ENCODE results near the gene SELENOS.

The SELENOS gene

DNA sequence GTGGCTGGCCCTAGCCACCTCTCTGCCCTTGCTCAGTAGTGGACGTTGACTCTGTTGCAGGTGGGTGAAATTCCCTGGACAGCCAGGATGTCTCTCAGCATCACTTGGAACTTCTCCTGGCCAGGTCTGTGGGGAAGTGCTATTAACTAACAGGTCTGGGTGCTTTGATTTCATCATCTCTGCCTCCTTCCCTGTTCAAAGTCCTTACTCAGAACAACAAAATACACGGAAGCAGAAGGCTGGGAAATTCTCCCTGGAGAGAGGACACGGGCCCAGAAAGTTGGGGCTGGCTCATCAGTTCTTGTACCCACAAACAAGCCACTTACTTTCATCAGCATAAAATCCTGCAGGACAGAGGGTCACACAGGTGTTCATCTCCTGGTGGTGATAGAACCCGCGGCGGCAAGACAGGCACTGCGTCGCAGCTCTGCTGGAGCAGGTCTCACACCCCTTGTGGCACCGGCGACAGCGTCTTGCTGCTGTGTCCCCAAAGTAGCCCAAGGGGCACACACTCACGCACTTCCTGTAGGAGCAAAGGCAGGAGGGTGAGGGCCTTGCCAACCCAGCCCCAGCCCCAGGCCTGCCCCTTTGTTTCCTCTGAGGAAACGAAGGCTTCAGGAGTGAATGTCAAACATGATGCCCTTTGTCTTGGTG is 47.4 kb upstream of the SELENOS start:
- no peak overlapping the region for H3K4me2 ChIP-seq (ENCODE audit: low read length)
- no peaks in the 10 kb centered on the region for H3K79me2 ChIP-seq
- H3K9ac ChIP-seq: no peak overlapping the region
- H3K27me3 ChIP-seq (ENCODE audit: control insufficient read depth, insufficient read depth, low read length): no peaks in the 10 kb centered on the region
- H2AFZ ChIP-seq: no peak overlapping the region
- TF ChIP-seq, protein P1, sequence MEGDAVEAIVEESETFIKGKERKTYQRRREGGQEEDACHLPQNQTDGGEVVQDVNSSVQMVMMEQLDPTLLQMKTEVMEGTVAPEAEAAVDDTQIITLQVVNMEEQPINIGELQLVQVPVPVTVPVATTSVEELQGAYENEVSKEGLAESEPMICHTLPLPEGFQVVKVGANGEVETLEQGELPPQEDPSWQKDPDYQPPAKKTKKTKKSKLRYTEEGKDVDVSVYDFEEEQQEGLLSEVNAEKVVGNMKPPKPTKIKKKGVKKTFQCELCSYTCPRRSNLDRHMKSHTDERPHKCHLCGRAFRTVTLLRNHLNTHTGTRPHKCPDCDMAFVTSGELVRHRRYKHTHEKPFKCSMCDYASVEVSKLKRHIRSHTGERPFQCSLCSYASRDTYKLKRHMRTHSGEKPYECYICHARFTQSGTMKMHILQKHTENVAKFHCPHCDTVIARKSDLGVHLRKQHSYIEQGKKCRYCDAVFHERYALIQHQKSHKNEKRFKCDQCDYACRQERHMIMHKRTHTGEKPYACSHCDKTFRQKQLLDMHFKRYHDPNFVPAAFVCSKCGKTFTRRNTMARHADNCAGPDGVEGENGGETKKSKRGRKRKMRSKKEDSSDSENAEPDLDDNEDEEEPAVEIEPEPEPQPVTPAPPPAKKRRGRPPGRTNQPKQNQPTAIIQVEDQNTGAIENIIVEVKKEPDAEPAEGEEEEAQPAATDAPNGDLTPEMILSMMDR (IDR thresholded peaks at IDR 0.05): no peak
- H3K27ac ChIP-seq: no peak overlapping the region
- no peaks in the 10 kb centered on the region for H3K9me3 ChIP-seq (ENCODE audit: control insufficient read depth, low read length)
- H3K36me3 ChIP-seq (ENCODE audit: control insufficient read depth, insufficient read depth, low read length): no peaks in the 10 kb centered on the region
- no peaks in the 10 kb centered on the region for H3K4me1 ChIP-seq
- H3K4me3 ChIP-seq (ENCODE audit: low read depth, low read length): no peak overlapping the region

DNA sequence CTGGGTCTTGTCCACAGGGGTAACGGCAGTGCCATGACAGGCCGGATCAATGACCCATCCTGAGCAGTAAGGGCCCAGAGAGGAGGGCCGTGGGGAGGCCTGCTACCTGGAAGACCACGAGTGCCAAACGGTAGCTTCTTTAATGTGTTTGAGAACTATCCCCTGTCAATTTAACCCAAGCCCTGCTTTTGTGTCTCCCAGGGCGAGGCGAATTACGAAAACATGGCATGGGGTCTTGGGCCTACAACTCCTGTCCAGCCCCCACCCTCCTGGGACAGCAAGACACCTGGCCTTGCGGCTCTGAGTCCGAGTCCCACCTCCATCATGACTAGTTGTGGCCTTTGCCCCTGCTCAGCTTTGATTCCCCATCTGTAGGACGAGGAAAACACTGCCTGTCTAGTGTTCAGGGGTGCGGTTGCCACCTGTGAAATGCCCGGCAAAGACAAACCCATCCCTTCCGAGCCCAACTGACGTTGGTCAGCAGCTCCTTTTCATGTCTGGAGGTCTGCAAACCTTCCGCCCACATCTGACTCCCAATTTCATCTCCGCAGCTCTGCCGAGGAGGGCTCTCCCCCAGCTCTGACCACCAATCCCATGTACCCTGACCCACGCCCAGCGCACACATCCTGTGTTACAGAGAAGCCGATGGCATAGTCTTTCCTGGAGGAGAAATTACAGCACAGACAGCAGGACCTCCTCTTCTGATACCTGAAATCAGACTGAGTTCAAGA is 46.7 kb upstream of the SELENOS start:
- no peaks in the 10 kb centered on the region for H3K4me1 ChIP-seq
- H3K36me3 ChIP-seq (ENCODE audit: control insufficient read depth, insufficient read depth, low read length): no peaks in the 10 kb centered on the region
- H3K9ac ChIP-seq: no peak overlapping the region
- H3K27me3 ChIP-seq (ENCODE audit: control insufficient read depth, insufficient read depth, low read length): no peaks in the 10 kb centered on the region
- TF ChIP-seq, protein P1 (IDR thresholded peaks at IDR 0.05): no peak
- no peaks in the 10 kb centered on the region for H3K9me3 ChIP-seq (ENCODE audit: control insufficient read depth, low read length)
- H3K79me2 ChIP-seq: no peaks in the 10 kb centered on the region
- H3K4me2 ChIP-seq (ENCODE audit: low read length): no peak overlapping the region
- H3K27ac ChIP-seq: no peak overlapping the region
- H2AFZ ChIP-seq: no peak overlapping the region
- no peak overlapping the region for H3K4me3 ChIP-seq (ENCODE audit: low read depth, low read length)

DNA sequence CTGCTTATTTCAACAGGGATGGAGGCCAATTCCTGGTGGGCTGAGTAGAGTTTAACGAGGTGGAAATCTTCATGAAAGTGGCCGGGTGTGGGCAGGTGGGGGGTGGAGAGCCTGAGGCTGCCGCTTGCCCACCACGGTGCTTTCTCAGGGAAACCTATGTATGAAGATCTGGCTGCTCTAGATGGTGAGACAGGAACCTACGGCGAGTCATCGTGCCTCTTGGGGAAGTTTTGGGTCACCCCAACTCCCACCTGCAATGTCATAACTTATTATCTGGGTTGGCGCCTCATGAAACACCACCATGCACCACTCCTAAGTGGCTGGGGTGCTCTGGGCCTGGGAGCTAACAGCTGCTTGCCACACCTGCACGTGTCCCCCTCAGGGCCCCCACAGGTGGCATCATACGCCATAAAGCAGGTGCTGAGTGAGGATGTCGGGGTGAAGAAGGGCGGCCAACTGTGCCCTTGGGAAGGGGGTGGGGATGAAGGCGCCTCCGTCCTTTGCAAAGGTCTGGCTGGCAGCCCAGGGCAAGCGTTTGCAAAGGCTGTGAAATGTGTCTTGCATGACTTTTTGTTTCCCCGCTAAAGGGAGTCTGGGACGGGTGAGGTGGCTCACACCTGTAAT is 45.7 kb upstream of the SELENOS start:
- no peak overlapping the region for H3K4me2 ChIP-seq (ENCODE audit: low read length)
- TF ChIP-seq, protein P1 (IDR thresholded peaks at IDR 0.05): no peak
- H3K79me2 ChIP-seq: no peaks in the 10 kb centered on the region

DNA sequence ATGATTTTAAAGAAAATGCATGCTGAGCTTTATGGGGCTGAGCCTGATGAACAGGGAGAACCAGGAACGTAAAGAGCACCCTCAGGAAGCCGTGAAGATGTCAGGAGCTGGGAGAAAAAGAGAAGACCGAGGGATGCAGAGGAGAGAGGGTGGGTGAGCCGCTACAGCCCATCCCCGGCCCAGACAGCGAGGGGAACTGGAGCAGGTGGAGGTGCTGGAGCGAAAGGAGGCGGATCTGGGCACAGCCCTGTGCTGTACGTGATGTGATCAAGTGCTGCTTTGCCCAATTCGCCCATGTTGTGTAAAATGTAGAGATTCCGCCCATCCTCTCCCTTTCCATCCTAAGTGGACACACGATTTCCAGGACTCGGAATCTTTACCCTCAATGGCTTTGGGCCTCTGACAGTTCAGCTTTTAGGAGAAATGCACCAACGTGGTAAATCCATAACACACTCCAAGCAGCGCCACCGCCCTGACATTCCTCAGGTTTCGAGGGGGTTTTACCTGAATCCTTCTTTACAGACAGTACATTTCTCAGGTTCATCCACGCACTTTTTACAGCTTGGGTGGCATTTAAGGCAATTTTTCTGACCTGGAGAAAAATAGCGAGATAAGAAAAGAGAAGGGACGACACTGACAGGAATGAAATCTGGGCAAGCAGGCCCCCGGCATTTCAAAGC is 44.9 kb upstream of the SELENOS start:
- Histone ChIP-seq H3K9me3 (ENCODE audit: control insufficient read depth, low read length) (no peaks in the 10 kb centered on the region), H3K9ac (no peak overlapping the region), H3K27me3 (ENCODE audit: control insufficient read depth, insufficient read depth, low read length) (no peaks in the 10 kb centered on the region), H3K36me3 (ENCODE audit: control insufficient read depth, insufficient read depth, low read length) (no peaks in the 10 kb centered on the region), H3K4me2 (ENCODE audit: low read length) (no peak overlapping the region), H3K4me1 (no peaks in the 10 kb centered on the region), H3K79me2 (no peaks in the 10 kb centered on the region), H2AFZ (no peak overlapping the region), H3K4me3 (ENCODE audit: low read depth, low read length) (no peak overlapping the region), H3K27ac (no peak overlapping the region)
- TF ChIP-seq, protein P1 (IDR thresholded peaks at IDR 0.05): no peak

More for the DNA sequence above, 45.7 kb upstream of the SELENOS start:
- Histone ChIP-seq H3K27ac (no peak overlapping the region), H3K36me3 (ENCODE audit: control insufficient read depth, insufficient read depth, low read length) (no peaks in the 10 kb centered on the region), H3K9ac (no peak overlapping the region), H2AFZ (no peak overlapping the region), H3K4me3 (ENCODE audit: low read depth, low read length) (no peak overlapping the region), H3K9me3 (ENCODE audit: control insufficient read depth, low read length) (no peaks in the 10 kb centered on the region), H3K27me3 (ENCODE audit: control insufficient read depth, insufficient read depth, low read length) (no peaks in the 10 kb centered on the region), H3K4me1 (no peaks in the 10 kb centered on the region)
